Dermis microvascular lymphatic vessel endothelial cell (primary cell): ENCODE results near the gene CSDE1. TPM values are rescaled to one million over a fixed set of nuclear protein-coding genes. Genes with fewer than 3 reads are reported as not detected.
"Not testable (repeated sequence)": the region's sequence is repeated elsewhere in the genome, so short reads cannot be mapped to it uniquely, and the experiment has no call there.

Source experiments
- DNase-seq, 2 donors: peaks; one replicate each; pipeline versions ENCODE4 v3.0.0 to v3.0.0-alpha.2; 2010; ENCODE audit warnings: low read depth in 2 of 2
- total RNA-seq: library from RNA; depleted of rRNA; stranded (reverse); fragments of >200 nt; gene quantifications from 2 replicates; pipeline ENCODE4 v1.2.1, GENCODE V29; 2014

CSDE1 gene
- 996 and 1,077 TPM in 2 replicates for total RNA-seq

GRCh38 chr1:114757455-114758255 lies at the start of gene CSDE1:
TSS of gene CSDE1 (minus strand) at chr1:114757984. CDS start at chr1:114739890, 18,094 bp downstream.
- peak; percentile 97 to 98 for DNase-seq

- DNase-seq: not testable (repeated sequence)
Measured at GRCh38 chr1:114804449-114804848, 46.7 kb upstream of the CSDE1 start.

- DNase-seq: no peak
Measured at GRCh38 chr1:114803001-114803400, 45.2 kb upstream of the CSDE1 start.

- no peak for DNase-seq
Measured at GRCh38 chr1:114794038-114794437, 36.3 kb upstream of the CSDE1 start.

GRCh38 chr1:114790581-114790980 lies 32.8 kb upstream of the CSDE1 start:
- not testable (repeated sequence) for DNase-seq

- not testable (repeated sequence) for DNase-seq
Measured at GRCh38 chr1:114786440-114786839, 28.7 kb upstream of the CSDE1 start.

- DNase-seq: no peak
Measured at GRCh38 chr1:114782476-114782875, 24.7 kb upstream of the CSDE1 start.

- peak in 1 of 2 donors; percentile 88 for DNase-seq
Measured at GRCh38 chr1:114780344-114781226, 22.8 kb upstream of the CSDE1 start, which contains the start of gene SIKE1. TSS of gene SIKE1 (minus strand) at chr1:114780685. CDS start at chr1:114780607, 78 bp downstream.

- DNase-seq: no peak
Measured at GRCh38 chr1:114779722-114780121, 21.9 kb upstream of the CSDE1 start.

- not testable (repeated sequence) for DNase-seq
Measured at GRCh38 chr1:114776726-114777125, 18.9 kb upstream of the CSDE1 start.

GRCh38 chr1:114771992-114772391 lies 14.2 kb upstream of the CSDE1 start:
- no peak for DNase-seq

- no peak for DNase-seq
Measured at GRCh38 chr1:114770989-114771388, 13.2 kb upstream of the CSDE1 start.

GRCh38 chr1:114764689-114765088 lies 6.9 kb upstream of the CSDE1 start:
- no peak for DNase-seq

- DNase-seq: peak in 1 of 2 donors; percentile 21
Measured at GRCh38 chr1:114758256-114758832, 560 bp upstream of the CSDE1 start.

GRCh38 chr1:114756949-114757454 lies 782 bp downstream of the CSDE1 start:
- DNase-seq: peak in 1 of 2 donors; percentile 35

- DNase-seq: no peak
Measured at GRCh38 chr1:114756009-114756892, 1.5 kb downstream of the CSDE1 start.

GRCh38 chr1:114755006-114755931 lies 2.5 kb downstream of the CSDE1 start:
- DNase-seq: no peak

- not testable (repeated sequence) for DNase-seq
Measured at GRCh38 chr1:114753702-114754101, 4.1 kb downstream of the CSDE1 start.

GRCh38 chr1:114753143-114753542 lies 4.6 kb downstream of the CSDE1 start:
- DNase-seq: no peak
